Ovary (tissue), 3 donors: ENCODE measurements around the gene GBX2.

ENCODE experiments used
- CTCF ChIP-seq, 3 donors: fragments of 450-650 bp in 2 of 3; fragments of 200-600 bp in 1 of 3; IDR thresholded peaks; one replicate each; pipeline versions ENCODE4 v1.5.1 to v1.8.0; 2016 to 2022; ENCODE audit warnings: antibody characterized with exemption in 3 of 3, mild to moderate bottlenecking in 1 of 3
- EP300 ChIP-seq: sonication (generic); formaldehyde crosslinking; IDR thresholded peaks from one replicate; pipeline ENCODE4 v1.6.1; 2017; ENCODE audit warnings: antibody characterized with exemption
- POLR2A ChIP-seq: fragments of 450-650 bp; IDR thresholded peaks from one replicate; pipeline ENCODE4 v1.6.1; 2017; ENCODE audit warnings: antibody characterized with exemption, mild to moderate bottlenecking, moderate library complexity
- donor health status: DM: no; HTN: no; CAD: no.

GRCh38 chr2:236217926-236218325 lies 49.7 kb upstream of the GBX2 start:
- TF ChIP-seq CTCF (IDR thresholded peaks at IDR 0.05), result no peak
- no peak for TF ChIP-seq POLR2A
- no peak for TF ChIP-seq EP300
